GM21515 (cell line): Measurements from ENCODE around the gene PIMREG.

ENCODE experiments used
- ATAC-seq: cut with Tn5 transposase; IDR thresholded peaks from one replicate; pipeline ENCODE4 v1.9.1; 2021; ENCODE audit not compliant: unreplicated experiment

PIMREG gene

DNA sequence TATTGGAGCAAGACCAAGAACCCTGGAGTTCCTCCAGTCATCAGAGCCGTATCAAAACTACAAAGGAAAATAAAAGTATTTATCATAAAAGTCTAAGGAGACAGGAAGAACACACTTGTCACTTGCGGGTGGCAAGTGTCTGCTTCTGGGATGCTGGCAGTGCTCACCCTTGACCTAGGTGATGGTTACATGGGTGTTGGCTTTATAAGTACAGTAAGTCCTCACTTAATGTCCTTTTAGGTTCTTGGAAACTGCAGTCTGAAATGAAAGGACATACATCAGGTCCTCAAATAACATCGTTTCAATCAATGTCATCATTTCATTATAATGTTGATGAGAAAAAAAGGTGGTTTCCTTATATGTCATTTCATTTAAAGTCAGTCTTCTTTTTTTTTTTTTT, 6.3 kb upstream of the PIMREG start:
- ATAC-seq = no peak

GRCh38 chr17:6439951-6440350, 4.3 kb upstream of the PIMREG start:
- ATAC-seq = no peak

GRCh38 chr17:6442775-6443174, 1.5 kb upstream of the PIMREG start:
- no peak for ATAC-seq

- no peak for ATAC-seq
Measured at GRCh38 chr17:6444571-6445335, 498 bp downstream of the PIMREG start.

DNA sequence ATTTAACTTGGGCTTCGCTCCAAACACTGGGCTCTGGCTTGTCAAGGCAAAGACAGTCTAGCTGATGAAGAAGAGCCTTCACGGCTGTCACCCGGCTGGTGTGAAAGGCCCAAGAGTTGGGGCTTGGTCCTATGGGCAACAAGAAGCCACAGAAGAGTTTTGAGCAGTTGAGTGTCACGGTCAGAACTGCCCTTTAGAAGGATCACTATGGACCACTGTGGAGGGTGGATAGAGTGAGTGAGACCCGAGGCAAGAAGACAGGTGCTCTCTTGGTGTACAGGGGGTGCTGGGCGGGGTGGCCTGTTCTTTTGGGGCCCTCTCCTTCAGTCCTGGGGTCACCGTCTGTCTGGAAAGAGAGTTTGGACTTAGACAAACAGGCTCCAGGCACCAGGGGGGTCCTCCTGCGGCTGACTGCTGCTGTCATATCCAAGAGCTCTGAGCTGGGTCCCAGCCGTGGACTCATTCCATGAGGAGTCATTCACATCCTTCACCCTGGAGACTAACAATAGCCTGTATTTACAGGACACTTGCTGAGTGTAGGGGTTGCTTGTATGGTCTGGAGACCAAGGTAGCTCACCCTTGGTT, 2.4 kb downstream of the PIMREG start:
- no peak for ATAC-seq

- ATAC-seq = no peak
Measured at GRCh38 chr17:6448473-6448872, 4.2 kb downstream of the PIMREG start.

DNA sequence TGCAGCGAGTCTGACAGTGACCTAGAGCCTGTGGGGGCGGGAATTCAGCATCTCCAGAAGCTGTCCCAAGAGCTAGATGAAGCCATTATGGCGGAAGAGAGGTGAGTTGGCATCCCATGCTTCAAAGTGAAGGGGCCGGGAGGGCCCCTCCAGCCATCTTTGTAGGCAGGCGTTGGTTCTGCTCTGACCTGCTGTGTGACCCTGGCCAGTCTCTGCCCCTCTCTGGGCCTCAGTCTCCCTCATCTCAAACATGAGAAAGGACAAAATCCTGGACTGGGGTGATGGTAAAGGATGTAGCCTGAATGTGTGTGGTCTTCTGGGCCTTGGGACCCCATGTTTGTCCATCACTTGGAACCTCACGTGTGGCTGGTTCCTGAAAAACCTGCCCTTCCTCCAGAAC, 5.1 kb downstream of the PIMREG start:
- no peak for ATAC-seq

- ATAC-seq = no peak
Measured at GRCh38 chr17:6450926-6451832, 6.9 kb downstream of the PIMREG start.

- no peak for ATAC-seq
Measured at GRCh38 chr17:6452471-6453266, 8.4 kb downstream of the PIMREG start.

DNA sequence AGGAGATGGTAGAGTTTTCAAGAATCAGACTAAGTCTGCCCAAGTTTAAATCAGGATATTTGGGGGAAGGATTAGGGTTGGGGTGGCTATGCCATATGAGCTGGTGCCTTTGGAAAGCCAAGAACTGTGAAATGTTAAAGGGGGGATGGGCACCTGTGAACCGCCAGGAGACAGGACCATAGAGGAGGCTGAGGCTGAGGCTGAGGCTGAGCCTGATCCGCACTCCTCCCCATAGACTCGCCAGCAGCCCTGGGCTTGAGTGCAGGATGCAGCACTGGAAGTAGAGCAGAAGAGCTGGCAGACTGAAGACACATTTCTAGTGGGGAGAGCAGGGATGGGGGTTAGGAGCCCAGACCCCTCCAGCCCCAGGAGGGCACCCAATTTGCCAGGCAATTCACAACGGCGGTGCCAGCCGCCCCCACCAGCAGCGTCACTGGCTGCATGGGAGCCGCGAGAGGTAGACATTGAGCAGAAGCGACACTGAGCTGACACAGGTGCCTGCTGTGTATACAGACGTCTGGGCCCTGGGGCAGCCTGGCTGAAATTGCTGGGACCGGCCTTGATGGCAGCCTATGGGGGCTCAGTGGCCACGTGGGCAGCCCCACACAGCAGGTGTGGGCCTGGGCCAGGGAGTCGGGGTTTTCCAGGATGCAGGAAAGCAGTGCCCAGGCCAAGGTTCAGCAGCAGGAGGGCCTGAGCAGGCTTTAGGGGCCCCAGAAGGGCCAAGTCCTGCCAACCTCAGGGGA, 9.2 kb downstream of the PIMREG start:
- no peak for ATAC-seq

- ATAC-seq = no peak
Measured at GRCh38 chr17:6454495-6455320, 10.5 kb downstream of the PIMREG start.

DNA sequence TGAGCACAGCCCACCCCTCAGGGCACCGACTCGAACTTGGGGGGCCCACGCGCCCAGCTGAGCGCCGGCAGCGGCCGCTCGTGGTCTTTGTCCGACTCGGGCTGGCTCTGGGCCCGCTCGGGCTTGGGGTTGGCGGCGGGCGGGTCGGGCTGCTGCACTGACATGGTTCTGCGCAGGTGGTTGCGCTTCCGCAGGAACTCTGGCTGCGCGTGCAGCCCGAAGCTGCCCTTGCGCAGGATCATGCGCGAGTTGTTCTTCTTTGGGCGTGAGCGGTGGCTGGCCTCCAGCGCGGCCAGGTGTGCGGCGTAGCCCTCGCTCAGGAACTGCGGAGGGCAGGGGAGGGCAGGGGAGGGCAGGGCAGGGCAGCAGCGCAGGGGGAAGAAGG, 11.1 kb downstream of the PIMREG start:
- ATAC-seq = no peak

DNA sequence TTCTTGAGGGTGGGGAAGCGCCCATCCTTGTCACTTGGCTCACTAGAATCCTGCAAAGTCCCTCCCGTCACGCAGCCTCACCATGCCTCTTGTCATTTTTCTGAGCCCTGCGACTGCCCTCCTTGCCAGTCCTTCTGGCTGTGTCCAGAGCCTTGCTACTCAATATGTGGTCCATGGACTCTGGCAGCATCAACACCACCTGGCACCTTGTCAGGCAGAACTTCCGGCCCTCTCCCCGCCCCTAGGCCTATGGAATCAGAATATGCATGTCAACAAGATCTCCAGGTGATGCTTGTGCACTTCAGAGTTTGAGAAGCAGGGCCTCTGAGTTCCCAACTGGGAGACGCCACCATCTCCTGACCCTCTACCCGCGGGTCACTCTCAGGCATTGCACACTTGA, 12.1 kb downstream of the PIMREG start:
- ATAC-seq = no peak

DNA sequence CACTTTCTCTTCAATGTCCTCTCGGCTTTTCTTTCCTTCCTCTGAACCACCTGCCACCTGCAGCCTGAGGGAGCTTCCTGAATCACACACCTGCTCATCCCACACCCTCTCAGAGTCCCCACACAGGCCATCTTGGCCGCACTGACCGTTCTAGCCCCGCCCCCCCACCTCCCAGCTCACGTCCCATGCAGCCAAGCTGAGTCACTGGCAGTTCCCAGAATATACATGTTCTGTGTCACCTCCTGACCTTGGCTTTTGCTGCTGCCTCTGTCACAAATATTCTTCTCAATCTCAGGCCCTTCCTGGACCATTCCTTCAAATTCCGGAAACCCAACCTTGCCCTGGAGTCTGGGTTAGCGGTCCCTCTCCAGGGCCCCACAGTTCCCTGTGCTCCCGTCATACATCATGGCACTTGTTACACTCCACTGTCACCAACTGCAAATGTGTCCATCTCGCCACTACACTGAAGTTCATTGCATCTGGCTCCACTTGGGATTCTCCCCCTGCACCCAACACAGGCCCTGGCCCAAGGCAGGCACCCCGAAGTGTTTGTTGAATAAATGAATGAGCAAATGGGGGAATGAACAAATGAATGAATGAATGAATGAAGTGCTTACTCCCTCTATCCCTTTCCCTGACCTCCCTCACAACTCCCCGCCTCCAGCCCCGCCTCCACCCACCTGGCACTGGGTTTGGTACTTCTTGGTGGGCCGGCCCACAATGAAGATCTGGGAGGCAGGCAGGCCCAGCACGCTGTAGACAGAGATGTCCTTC, 12.8 kb downstream of the PIMREG start:
- ATAC-seq = no peak

- ATAC-seq = no peak
Measured at GRCh38 chr17:6457688-6458459, 13.6 kb downstream of the PIMREG start.

DNA sequence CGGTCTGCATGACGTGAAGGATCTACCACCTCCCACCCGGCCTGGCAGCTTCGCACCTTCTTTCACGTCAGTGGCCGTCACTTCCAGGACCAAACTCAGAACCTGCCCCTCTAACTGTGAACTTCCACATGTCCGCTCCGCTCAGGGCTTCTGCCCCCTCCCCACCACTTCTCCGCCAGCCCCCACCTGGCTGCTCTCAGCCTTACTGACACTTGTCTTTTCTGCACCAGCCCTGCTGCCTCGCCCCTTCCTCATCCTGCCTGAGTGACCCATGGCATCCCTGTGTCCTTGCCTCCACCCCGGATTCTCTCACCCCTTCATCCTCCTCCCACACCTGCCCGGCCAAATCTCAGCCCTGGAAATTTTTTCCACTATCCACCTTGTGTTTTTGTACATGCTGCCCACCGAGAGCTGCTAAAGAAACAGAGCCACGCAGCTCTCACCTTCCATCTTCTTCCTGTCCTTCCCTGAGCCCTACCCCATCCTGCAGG, 14.2 kb downstream of the PIMREG start:
- no peak for ATAC-seq

DNA sequence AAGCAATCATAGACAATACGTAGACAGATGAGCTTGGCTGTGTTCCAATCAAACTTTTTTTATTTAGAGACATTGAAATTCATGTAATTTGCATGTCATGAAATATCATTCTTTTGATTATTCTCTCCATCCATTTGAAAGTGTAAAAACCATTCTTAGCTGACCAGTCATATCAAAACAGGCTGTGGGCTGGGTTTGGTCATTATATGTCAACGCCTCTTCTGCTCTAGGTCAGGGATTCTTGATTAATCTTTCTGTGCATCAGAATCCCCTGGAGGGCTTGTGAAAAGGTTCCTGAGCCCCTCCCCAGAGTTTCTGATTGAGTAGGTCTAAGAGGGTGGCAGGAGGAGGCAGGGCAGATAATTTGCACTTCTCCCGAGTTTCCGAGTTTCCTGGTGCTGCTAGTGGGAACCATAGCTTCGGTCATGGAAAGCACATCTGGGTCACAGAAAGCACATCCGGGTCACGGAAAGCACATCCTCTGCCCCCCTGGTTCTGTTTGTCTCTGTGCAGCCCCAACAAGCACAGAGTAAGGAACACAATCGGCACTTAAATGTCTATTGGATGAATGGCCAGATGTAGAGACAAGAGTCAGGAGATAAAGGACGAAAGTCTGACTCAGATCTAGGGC, 16.4 kb downstream of the PIMREG start:
- ATAC-seq = no peak
